HG02623 (cell line): ENCODE results near the gene ZNF565.
"Not testable (repeated sequence)": the region's sequence is repeated elsewhere in the genome, so short reads cannot be mapped to it uniquely, and the experiment has no call there.

ENCODE experiments used
- ATAC-seq: cut with Tn5 transposase; IDR thresholded peaks from one replicate; pipeline ENCODE4 v1.9.1; 2021; ENCODE audit warnings: moderate library complexity; ENCODE audit not compliant: unreplicated experiment

The ZNF565 gene

DNA sequence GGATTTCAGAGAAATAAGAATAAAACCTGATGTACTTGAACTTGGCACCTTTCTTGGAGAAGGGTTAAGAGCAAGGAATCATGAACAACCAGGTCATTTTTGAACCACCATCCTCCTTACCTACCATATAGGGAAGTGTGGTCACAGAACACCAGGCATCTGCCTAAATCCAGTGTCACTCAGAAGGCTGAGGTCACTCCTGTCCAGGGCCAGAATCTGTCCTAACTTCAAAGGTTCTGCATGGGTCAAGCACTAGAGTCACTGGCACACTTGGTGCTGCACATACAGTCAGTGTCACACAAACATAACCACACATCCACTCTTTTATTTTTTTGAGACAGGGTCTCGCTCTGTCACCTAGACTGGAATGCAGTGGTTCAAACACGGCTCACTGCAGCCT lies 1.6 kb downstream of the ZNF565 start:
- no peak for ATAC-seq

DNA sequence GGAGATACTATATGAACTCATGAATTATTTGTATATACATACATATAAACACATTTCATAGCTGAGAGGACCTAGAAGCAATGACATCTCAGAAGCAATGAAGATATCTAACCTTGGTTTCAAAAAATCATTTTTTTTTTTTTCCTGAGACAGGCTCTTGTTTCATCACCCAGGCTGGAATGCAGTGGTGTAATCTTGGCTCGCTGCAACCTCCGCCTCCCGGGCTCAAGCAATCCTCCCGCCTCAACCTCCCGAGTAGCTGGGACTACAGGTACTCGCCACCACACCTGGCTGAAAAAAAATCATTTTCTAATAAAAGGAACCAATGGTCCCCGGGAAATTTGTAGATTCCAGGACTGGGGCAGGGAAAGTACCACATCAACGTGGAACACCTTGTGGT lies 4.0 kb downstream of the ZNF565 start:
- ATAC-seq: no peak

DNA sequence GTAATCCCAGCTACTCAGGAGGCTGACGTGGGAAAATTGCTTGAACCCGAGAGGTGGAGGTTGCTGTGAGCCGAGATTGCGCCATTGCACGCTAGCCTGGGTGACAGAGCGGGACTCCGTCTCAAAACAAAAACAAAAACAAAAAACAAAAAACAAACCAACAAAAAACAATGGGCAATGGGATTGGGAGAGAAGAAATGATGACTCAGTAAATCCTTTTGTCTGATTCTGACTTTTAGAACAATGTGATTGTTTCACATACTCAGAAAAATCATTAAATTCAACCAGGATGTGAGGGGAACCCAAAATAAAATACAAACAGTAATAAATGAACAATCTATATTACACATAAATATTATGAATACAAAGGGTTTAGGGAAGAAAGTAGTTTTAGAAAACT lies 5.1 kb downstream of the ZNF565 start:
- ATAC-seq: no peak

DNA sequence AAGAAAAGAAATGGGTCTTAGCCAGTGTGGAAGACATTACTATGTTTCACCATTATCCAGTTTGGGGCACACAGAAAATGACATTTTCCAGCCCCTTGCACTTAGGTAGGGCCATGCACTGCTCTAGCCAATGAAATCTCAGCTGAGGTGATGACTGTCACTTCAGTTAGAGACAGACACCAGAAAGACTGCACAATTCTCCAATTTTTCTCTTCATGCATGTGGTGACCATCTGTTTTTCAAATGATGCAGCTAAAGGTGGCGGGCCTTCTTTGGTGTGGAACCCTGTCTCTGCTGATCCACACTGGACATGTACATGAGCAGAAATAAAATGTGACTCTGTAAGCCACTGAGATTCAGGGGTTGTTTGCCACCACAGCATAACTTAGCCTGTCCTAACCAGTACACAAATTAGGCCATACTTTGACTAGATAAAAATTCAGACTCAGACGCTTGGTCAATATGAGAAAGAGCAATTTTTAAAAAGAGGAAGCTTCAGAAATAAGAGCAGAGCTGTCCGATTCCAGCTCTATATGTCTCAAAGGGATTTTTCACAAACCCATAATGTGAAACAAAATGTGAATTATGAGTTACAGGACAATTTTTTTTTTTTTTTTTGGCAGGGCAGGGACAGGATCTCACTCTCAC lies 6.7 kb downstream of the ZNF565 start:
- ATAC-seq: peak; percentile 53

DNA sequence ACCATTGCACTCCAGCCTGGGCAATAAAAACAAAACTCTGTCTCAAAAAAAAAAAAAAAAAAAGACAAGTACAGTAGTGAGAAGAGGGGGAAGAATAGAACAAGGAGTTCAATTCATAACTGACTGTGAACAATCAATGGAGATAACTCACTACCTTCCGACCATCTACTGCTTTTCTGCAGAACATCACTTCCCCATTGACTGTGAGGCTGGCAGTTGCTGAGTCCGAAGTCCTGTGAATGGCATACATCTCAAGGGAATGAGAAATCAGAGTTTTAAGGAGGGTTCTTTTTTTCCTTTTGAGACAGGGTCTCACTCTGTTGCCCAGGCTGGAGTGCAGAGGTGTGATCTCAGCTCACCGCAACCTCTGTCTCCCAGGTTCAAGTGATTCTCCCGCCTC lies 11.2 kb downstream of the ZNF565 start:
- ATAC-seq: no peak

DNA sequence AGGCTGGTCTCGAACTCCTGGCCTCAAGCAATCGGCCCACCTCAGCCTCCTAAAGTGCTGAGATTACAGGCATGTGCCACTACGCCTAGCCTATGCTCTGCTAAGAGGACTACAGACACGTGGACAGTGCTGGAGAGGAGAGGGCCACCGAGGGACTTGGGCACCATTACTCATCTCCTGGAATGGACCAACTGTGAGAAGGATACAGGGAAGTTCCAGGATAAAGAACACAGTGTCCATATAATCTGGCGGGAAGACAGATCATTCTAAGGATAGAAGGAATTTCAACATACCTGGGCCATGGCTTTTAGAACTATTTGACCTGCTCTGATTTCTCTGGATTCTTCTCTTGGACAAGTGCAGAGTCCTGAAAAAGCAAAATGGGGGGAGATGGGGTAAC lies 12.8 kb downstream of the ZNF565 start:
- no peak for ATAC-seq

DNA sequence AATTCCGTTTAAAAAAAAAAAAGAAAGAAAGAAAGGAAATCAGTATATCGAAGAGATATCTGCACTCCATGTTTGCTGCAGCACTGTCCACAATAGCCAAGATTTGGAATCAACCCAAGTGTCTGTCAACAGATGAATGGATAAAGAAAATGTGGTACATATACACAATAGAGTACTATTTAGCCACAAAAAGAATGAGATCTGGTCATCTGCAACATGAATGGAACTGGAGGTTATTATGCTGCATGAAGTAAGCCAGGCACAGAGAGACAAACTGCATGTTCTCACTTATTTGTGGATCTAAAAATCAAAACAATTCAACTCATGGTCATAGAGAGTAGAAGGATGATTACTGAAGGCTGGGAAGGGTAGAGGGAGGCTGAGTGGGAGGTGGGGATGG lies 16.3 kb downstream of the ZNF565 start:
- ATAC-seq: no peak

DNA sequence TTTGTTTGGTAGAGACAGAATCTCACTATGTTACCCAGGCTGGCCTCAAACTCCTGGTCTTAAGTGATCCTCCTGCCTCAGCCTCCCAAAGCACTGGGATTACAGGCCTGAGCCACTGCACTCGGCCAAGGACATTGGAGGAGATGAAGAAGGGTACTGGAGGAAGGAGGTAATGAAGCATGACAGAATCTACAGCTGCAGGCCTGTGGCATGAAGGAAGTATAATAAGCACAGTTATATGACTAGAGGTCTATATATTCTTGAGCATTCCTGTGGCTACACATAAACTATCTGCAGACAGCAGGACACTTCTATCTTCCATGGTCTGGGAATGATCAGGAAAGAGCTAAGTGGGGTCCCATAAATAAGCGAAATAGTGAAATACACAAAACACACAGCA lies 18.2 kb downstream of the ZNF565 start:
- no peak for ATAC-seq

DNA sequence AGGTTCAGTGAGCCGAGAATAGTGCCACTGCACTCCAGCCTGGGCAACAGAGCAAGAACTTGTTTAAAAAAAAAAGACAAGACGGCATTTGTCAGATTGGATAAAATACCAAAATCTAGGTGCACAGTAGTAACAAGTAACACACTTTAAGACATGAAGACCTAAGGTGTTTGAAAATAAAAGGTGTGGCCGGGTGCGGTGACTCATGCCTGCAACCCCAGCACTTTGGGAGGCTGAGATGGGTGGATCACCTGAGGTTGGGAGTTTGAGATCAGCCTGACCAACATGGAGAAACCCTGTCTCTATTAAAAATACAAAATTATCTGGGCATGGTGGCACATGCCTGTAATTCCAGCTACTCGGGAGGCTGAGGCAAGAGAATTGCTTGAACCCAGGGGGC lies 27.7 kb downstream of the ZNF565 start:
- not testable (repeated sequence) for ATAC-seq

DNA sequence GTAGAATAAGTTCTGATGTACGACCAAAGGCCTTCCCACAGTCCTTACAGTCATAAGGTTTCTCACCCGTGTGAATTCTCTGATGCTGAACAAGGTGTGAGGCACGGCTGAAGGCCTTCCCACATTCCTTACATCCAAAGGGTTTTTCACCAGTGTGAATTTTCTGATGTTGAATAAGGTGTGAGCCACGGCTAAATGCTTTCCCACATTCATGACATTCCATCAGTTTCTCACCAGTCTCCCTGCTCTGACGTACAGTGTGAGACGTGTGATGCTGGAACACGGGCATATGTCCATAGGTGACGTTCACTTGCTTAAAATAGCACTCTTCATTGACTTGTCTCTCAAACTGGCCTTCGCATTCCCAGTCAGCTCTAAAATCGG lies 31.2 kb downstream of the ZNF565 start:
- ATAC-seq: no peak

DNA sequence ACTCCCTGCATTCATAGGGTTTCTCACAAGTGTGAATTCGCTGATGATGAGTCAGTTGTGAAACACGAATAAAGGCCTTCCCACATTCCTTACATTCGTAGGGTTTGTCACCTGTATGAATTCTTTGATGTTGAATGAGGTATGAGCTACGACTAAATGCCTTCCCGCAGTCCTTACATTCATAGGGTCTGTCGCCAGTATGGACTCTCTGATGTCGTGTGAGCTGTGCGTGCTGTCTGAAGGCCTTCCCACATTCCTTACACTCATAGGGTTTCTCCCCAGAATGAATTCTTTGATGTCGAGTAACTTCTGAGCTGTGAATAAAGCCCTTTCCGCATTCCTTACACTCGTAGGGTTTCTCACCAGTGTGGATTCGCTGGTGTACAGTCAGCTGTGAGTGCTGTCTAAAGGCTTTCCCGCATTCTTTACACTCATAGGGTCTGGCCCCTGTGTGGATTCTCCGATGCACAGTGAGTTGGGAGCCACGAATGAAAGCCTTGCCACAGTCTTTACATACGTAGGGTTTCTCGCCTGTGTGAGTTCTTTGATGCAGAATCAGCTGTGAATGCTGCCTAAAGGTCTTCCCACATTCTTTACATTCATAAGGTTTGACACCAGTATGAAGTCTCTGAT lies 31.7 kb downstream of the ZNF565 start:
- no peak for ATAC-seq

DNA sequence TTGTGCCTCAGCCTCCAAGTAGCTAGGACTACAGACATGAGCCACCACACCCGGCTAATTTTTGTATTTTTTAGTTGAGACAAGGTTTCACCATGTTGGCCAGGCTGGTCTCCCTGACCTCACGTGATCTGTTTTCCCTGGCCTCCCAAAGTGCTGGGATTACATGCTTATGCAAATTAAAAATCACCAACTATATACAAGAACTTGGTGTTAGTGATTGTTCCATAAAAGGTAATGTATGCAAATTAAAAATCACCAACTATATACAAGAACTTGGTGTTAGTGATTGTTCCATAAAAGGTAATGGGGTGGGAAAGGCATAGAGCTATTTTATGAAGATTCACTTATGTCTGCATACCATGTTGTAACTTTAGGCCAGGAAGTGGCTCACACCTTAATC lies 35.4 kb downstream of the ZNF565 start:
- ATAC-seq: not testable (repeated sequence)

DNA sequence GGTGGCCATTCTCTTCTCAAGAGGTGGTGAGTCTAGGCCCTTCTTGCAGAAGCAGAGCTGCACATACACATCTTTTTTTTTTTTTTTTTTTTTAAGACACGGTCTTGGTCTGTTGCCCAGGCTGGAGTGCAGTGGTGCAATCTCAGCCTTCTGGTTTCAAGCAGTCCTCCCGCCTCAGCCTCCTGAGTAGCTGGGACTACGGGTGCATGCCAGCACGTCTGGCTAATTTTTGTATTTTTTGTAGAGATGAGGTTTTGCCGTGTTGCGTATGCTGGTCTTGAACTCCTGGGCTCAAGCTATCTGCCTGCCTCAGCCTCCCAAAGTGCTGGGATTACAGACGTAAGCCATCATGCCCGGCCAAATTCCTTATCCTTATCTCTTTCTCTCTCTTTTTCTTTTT lies 40.6 kb downstream of the ZNF565 start:
- not testable (repeated sequence) for ATAC-seq

DNA sequence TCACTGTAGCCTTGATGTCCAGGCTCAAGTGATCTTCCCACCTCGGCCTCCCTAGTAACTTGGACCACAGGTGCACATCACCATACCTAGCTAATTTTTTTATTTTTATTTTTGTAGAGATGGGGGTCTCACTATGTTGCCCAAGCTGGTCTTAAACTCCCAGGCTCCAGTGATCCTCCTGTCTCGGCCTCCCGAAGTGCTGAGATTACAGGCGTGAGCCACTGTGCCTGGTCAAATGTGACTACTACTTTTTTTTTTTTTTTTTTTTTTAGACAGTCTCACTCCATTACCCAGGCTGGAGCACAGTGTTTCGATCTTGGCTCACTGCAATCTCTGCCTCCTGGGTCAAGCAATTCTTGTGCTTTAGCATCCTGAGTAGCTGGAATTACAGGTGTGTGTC lies 41.6 kb downstream of the ZNF565 start:
- ATAC-seq: no peak

DNA sequence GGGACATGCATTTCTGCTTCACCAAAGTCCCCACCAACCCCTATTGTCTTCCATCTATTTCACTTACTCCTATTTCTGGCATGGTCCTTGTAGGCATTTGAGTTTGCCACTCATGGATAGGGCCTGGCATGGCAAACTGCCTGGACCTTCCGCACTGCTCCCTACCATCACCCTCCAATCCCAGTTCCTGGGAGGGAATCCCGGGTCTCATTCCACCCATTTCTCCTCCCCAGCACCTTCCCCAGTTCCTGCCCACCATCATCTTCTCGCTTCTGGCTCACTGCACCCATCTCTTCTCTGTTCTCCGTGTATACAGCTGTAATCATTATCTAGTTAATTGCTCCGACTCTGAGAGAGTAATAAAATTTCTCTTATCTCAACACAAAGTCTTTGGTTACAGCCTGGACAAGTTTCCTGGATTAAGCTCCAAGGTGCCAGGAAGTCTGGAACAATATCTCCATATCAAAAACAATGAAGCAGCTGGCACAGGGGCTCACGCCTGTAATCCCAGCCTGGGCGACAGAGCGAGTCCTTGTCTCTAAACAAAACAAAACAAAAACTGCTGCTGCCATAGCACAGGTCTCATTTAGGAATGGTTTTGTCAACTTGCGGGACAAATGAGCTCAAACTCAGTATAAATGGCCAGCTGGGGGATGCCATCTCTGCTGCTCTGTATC lies 45.2 kb downstream of the ZNF565 start:
- ATAC-seq: no peak

DNA sequence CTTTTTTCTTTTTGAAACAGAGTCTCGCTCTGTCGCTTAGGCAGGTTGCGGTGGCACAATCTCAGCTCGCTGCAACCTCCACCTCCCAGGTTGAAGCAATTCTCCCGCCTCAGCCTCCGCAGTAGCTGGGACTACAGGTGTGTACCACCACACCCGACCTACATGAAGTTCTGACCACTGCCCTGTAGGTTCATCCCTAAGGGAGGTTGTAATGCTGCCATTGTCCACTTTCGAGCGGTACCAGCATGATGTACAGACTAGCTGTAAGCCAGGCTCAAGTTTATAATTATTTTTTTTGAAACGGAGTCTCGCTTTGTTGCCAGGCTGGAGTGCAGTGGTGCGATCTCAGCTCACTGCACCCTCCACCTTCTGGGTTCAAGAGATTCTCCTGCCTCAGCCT lies 50.7 kb downstream of the ZNF565 start:
- no peak for ATAC-seq

DNA sequence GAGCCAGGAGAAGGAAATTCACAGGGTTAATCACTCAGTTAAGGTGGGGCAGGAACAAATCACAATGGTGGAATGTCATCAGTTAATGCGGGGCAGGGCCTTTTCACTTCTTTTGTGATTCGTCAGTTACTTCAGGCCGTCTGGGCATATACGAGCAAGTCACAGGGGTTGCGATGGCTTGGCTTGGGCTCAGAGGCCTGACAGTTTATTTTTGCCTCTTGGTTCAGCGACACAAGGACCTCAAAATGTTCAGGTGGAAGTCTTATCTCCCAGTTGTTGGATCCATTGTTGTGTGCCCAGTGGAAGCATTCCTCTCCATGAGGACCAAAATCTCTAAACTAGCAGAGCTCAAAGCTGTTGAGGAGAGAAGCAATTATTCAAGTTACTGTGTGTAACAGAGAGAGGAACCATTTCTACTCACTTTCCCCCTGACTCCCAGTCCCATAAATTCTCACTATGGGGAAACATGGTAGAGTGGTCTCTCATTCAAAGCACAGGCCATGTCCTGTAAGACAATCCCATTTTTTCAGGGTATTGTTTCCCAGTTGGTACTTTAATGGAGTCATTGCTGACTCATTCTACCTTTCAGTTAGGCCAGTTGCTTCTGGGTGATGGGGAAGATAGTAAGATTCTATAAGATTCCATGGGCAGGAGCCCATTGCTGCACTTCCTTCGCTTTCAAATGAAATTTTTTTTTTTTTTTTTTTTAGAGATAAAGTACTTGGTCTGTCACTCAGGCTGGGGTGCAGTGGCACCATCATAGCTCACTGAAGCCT lies 53.5 kb downstream of the ZNF565 start:
- no peak for ATAC-seq

DNA sequence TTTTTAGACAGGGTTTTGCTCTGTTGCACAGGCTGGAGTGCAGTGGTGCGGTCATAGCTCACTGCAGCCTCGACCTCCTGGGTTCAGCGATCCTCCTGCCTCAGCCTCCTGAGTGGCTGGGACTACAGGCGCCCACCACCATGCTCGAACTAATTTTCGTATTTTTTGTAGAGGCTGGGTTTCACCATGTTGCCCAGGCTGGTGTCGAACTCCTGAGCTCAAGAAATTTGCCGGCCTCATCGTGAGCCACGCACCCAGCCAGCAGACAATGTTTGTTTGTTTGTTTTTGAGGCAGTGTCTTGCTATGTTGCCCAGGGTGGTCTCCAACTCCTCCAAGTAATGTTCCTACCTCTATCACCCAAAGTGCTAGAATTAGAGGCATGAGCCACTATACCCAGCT lies 61.3 kb downstream of the ZNF565 start:
- no peak for ATAC-seq

DNA sequence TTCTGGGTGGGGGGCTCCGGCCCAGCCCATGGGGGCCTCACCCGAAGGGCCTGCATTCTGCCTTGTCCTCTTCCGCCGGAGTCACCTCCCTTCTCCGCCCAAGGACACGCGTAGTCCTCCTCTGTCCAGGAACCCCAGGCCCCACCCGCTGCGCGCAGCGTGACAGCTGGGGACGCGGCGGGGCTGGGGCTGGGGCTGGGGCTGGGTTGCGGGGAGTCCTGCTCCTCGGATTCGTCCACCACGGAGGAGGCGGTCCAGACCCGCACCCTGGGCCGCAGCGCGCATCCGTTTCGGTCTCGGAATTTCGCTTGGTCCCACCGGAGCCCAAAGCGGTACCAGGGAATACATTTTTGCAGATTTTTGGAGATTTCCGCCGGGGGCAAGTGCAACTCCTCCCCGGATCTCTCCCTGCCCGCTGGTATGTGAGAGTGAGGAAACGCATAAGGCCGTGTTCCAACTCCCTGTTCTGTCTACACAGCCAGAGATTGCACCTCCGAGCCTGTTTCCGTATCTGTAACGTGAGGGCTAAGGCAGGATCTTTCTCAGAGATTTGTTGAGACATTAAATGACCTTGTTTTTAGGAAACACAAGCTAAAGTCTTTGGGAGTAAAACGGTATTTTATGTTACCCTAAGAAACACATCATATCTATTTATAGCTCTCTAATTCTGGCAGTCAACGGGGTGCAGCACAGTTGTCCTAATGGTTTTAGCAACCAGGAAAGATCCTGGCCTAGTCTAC lies 61.9 kb downstream of the ZNF565 start, which contains the start of gene COX7A1:
Gene COX7A1 (minus strand): TSS at position 96 of the 740 bp plus-strand sequence. CDS start 40 bp downstream, at position 56.
- ATAC-seq: no peak

DNA sequence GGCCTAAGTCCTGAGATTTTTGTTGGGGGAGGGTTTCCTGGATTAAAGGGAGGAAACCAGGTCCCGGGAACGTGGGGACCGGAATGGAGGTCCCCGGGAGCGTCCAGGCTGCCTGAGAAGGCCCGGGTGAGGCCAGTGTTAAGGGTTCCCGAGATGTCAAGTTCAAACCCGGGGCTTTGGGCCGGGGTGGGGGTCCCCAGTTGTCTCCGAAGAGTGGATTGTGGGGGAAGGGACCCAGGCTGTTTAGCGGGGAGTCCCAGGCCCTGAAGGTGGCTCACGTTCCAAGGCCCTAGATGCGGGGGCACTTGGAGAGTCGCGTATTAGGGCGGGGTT lies 62.5 kb downstream of the ZNF565 start:
- no peak for ATAC-seq
